ENCODE measurements around the gene SEL1L2. TPM values are rescaled to one million over a fixed set of nuclear protein-coding genes. Genes with fewer than 3 reads are reported as not detected.

Gene SEL1L2
- total and polyA plus RNA-seq, 10 donors: 0.22 TPM; not detected in 9

DNA sequence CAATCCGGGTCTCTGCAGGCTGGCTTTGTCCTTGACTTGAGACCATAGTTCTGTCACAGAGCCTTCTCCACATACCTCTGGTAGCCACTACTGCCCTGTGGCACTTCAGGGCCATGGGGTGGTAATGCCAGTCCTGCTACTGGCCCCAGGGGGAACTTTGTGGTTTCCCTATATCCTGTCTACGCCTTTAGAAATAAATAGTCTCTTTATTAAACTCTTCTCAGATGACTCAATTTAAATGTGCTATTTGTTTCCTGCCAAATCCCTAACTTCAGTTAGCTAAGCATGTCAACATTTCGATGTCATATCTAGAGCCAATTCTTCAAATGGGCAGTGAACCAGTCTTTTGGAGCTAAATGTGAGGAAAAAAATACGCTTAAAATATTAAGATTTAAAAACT lies 60.1 kb downstream of the SEL1L2 start:
- TF ChIP-seq POLR2AphosphoS5 (IDR thresholded peaks at IDR 0.05) (no peak), POLR2A (IDR thresholded peaks at IDR 0.05) (no peak)
- TF ChIP-seq, protein P1, sequence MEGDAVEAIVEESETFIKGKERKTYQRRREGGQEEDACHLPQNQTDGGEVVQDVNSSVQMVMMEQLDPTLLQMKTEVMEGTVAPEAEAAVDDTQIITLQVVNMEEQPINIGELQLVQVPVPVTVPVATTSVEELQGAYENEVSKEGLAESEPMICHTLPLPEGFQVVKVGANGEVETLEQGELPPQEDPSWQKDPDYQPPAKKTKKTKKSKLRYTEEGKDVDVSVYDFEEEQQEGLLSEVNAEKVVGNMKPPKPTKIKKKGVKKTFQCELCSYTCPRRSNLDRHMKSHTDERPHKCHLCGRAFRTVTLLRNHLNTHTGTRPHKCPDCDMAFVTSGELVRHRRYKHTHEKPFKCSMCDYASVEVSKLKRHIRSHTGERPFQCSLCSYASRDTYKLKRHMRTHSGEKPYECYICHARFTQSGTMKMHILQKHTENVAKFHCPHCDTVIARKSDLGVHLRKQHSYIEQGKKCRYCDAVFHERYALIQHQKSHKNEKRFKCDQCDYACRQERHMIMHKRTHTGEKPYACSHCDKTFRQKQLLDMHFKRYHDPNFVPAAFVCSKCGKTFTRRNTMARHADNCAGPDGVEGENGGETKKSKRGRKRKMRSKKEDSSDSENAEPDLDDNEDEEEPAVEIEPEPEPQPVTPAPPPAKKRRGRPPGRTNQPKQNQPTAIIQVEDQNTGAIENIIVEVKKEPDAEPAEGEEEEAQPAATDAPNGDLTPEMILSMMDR (IDR thresholded peaks at IDR 0.05 in 8 of 11, conservative IDR thresholded peaks at IDR 0.05 in 3 of 11): no peak
- Histone ChIP-seq H3K27ac (no peak overlapping the region), H3K27me3 (replicated peaks in 1 of 7) (peaks cover 0 to 6% (median 0%) of the 10 kb centered on the region in 7 donors), H3K9me3 (no peaks in the 10 kb centered on the region), H3K4me1 (no peaks in the 10 kb centered on the region), H3K36me3 (no peaks in the 10 kb centered on the region), H3K4me3 (no peak overlapping the region)
- intact Hi-C loops (cut with DNase I; ENCODE audit: low total_unique reads): no loop called here
- WGBS, 5 donors: 37 to 46% (median 41%) methylated on average over 4 of the region's 4 CpGs
- no peak for DNase-seq

DNA sequence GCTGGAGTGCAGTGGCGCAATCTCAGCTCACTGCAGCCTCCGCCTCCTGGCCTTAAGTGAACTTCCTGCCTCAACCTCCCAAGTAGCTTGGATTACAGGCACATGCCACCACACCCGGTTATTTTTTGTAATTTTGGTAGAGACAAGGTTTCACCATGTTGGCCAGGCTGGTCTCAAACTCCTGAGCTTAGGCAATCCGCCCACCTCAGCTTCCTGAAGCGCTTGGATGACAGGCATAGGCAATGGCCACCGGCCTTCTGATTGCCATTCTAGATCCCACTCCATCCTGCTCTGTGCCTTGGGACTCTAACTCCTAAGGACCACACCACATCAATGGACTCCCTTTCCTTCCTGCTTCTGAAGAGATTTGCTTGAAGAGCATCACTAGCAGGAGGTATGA lies 60.6 kb downstream of the SEL1L2 start:
- H3K4me1 ChIP-seq: no peaks in the 10 kb centered on the region
- H3K27me3 ChIP-seq (replicated peaks in 1 of 7): peaks cover 0 to 6% (median 0%) of the 10 kb centered on the region in 7 donors
- TF ChIP-seq, protein P1 (IDR thresholded peaks at IDR 0.05 in 8 of 11, conservative IDR thresholded peaks at IDR 0.05 in 3 of 11): no peak
- no peak for TF ChIP-seq POLR2A (IDR thresholded peaks at IDR 0.05)
- no peak for TF ChIP-seq POLR2AphosphoS5 (IDR thresholded peaks at IDR 0.05)
- no peak for DNase-seq
- H3K36me3 ChIP-seq: no peaks in the 10 kb centered on the region
- intact Hi-C loops (cut with DNase I; ENCODE audit: low total_unique reads): no loop called here
- WGBS, 5 donors: 90 to 95% (median 94%) methylated on average over 6 of the region's 6 CpGs
- H3K27ac ChIP-seq: no peak overlapping the region
- no peaks in the 10 kb centered on the region for H3K9me3 ChIP-seq
- H3K4me3 ChIP-seq: no peak overlapping the region

DNA sequence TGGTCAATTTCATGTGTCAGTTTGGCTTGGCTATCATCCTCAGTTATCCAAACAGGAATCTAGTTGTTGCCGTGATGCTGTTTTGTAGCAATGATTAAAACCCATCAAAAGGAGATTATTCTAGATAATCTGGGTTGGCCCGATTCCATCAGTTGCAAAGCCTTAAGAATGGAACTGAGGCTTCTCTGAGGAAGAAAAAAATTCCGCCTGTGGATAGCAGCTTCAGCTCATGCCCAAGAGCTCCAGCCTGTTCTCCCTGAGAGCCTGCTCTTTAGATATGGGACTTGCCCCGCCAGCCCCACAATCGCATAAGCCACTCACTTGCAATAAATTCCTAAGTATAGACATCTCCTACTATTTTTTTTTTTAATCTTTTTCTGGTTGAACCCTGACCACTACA lies 61.5 kb downstream of the SEL1L2 start:
- TF ChIP-seq, protein P1 (IDR thresholded peaks at IDR 0.05 in 8 of 11, conservative IDR thresholded peaks at IDR 0.05 in 3 of 11): no peak
- TF ChIP-seq POLR2A (IDR thresholded peaks at IDR 0.05) (no peak), POLR2AphosphoS5 (IDR thresholded peaks at IDR 0.05) (no peak)
- Histone ChIP-seq H3K9me3 (no peaks in the 10 kb centered on the region), H3K27me3 (replicated peaks in 1 of 7) (peaks cover 0 to 6% (median 0%) of the 10 kb centered on the region in 7 donors), H3K36me3 (no peaks in the 10 kb centered on the region), H3K27ac (no peak overlapping the region), H3K4me1 (no peaks in the 10 kb centered on the region), H3K4me3 (no peak overlapping the region)
- intact Hi-C loops (cut with DNase I; ENCODE audit: low total_unique reads): no loop called here
- no peak for DNase-seq
- WGBS, 5 donors: 84 to 96% (median 90%) methylated on average over 5 of the region's 5 CpGs

DNA sequence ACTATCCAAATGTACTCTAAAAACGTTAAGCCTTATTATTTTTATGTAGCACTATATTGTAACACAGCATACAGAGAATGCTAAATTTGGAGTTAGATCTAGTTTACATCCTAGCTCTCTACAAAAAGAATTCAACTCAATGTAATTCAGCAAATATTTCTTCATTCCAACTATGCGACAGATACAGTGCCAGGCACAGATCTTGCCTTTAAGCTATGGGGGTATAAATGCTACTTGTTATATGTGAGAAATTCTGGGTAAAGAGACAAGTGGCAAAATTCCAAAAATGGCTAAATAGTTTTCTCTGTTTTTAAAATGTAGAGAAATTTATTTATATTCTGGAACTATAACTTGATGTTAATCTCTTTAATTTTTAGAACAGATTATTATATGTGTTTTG lies 63.2 kb downstream of the SEL1L2 start:
- H3K27me3 ChIP-seq (replicated peaks in 1 of 7): peaks cover 0 to 6% (median 0%) of the 10 kb centered on the region in 7 donors
- no peaks in the 10 kb centered on the region for H3K4me1 ChIP-seq
- intact Hi-C loops (cut with DNase I; ENCODE audit: low total_unique reads): no loop called here
- H3K36me3 ChIP-seq: no peaks in the 10 kb centered on the region
- no peak overlapping the region for H3K4me3 ChIP-seq
- 47 to 75% (median 71%) methylated on average over 2 of the region's 2 CpGs for WGBS, 5 donors
- no peak for DNase-seq
- no peaks in the 10 kb centered on the region for H3K9me3 ChIP-seq
- H3K27ac ChIP-seq: no peak overlapping the region
- TF ChIP-seq, protein P1 (IDR thresholded peaks at IDR 0.05 in 8 of 11, conservative IDR thresholded peaks at IDR 0.05 in 3 of 11): no peak
- TF ChIP-seq POLR2A (IDR thresholded peaks at IDR 0.05): no peak
- no peak for TF ChIP-seq POLR2AphosphoS5 (IDR thresholded peaks at IDR 0.05)

Data from spleen (tissue), 11 donors.